HG03558 (cell line): ENCODE results near the gene NHP2.

Experiments used
- ATAC-seq: cut with Tn5 transposase; IDR thresholded peaks from one replicate; pipeline ENCODE4 v1.9.1; 2021; ENCODE audit warnings: moderate number of reproducible peaks; ENCODE audit not compliant: unreplicated experiment; ENCODE audit errors: extremely low read depth

The NHP2 gene

GRCh38 chr5:178116143-178116885, 37.4 kb downstream of the NHP2 start:
- no peak for ATAC-seq

- no peak for ATAC-seq
These were observed 37.9 kb downstream of the NHP2 start for GRCh38 chr5:178115814-178116142.

GRCh38 chr5:178115136-178115813, 38.4 kb downstream of the NHP2 start:
- ATAC-seq: no peak

- no peak for ATAC-seq
These were observed 39.2 kb downstream of the NHP2 start for GRCh38 chr5:178114325-178115135.

GRCh38 chr5:178113841-178114324, 39.8 kb downstream of the NHP2 start:
- ATAC-seq: no peak

- ATAC-seq: peak; percentile 32
These were observed 40.4 kb downstream of the NHP2 start, which contains the start of gene N4BP3 for GRCh38 chr5:178113141-178113787. TSS of gene N4BP3 (plus strand) at chr5:178113532. CDS start at chr5:178119584, 6,052 bp downstream.

- no peak for ATAC-seq
These were observed 41.1 kb downstream of the NHP2 start for GRCh38 chr5:178112545-178112944.

- ATAC-seq: no peak
These were observed 41.8 kb downstream of the NHP2 start for GRCh38 chr5:178111925-178112324.

- ATAC-seq: no peak
These were observed 43.2 kb downstream of the NHP2 start for GRCh38 chr5:178110511-178110910.

GRCh38 chr5:178108966-178109365, 44.7 kb downstream of the NHP2 start:
- no peak for ATAC-seq

- no peak for ATAC-seq
These were observed 45.2 kb downstream of the NHP2 start for GRCh38 chr5:178108446-178108845.

- no peak for ATAC-seq
These were observed 45.9 kb downstream of the NHP2 start for GRCh38 chr5:178107756-178108310.

GRCh38 chr5:178106556-178107239, 47.0 kb downstream of the NHP2 start:
- no peak for ATAC-seq

- no peak for ATAC-seq
These were observed 47.6 kb downstream of the NHP2 start for GRCh38 chr5:178106086-178106485.

- no peak for ATAC-seq
These were observed 49.2 kb downstream of the NHP2 start for GRCh38 chr5:178104492-178104891.

- no peak for ATAC-seq
These were observed 50.1 kb downstream of the NHP2 start for GRCh38 chr5:178103612-178104011.
